GM21528 (cell line): ENCODE results near the gene USH1C.

Source experiments
- ATAC-seq: cut with Tn5 transposase; IDR thresholded peaks from one replicate; pipeline ENCODE4 v1.9.1; 2021; ENCODE audit warnings: mild to moderate bottlenecking, moderate library complexity; ENCODE audit not compliant: unreplicated experiment, low FRiP score

Gene USH1C

DNA sequence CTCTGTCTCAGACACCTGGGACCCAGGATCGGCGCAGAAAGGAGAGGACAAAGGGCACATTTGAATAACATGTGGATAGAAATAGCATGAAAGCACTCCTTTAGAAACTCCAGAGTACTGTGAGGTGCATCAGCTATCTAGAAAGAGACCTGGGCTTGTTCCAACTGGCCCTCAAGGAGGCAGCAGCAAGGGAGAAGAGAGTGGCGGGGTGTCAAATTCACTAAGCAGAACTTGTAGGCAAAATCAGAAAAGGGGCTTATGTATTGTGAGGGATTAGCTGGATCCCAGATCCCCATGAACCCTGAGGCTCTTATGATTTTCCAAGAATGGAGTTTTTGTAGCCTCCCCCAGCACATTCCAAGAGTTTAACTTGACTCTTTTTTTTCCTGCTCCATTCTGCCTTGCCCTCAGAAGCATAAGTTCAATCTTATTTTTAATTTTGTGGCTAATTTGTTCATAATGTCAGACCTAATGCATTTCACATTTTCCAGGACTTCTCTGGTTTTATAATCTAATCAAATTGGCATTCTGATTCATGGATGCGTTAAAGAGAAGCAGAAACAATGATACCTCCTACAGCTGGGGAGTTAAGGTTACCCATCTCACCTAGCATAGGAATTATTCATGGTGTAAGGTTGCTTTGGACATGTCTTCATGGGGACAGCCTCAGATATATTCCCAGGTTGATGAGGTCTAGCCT is 33.6 kb downstream of the USH1C start:
- no peak for ATAC-seq

DNA sequence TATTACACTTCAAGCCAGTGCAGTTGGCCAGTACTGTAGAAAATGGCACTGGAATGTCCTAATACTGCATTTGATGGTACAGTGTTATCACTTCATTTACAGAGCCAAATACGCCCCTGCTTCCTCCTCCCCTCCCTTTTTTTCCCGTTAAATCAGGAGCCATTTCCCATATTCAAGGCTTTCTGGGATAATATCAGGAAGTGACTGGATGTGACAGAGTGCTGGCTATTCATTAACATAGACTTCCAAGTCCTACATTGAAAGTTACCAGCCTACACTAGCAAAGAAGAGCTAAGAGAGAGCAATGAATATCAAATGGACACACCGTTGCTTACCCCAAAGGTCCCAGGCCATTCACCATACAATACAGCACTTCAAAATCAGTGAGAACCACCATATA is 35.4 kb downstream of the USH1C start:
- ATAC-seq: no peak

GRCh38 chr11:17508306-17508705 is 35.9 kb downstream of the USH1C start:
- no peak for ATAC-seq

GRCh38 chr11:17507773-17508172 is 36.4 kb downstream of the USH1C start:
- no peak for ATAC-seq

DNA sequence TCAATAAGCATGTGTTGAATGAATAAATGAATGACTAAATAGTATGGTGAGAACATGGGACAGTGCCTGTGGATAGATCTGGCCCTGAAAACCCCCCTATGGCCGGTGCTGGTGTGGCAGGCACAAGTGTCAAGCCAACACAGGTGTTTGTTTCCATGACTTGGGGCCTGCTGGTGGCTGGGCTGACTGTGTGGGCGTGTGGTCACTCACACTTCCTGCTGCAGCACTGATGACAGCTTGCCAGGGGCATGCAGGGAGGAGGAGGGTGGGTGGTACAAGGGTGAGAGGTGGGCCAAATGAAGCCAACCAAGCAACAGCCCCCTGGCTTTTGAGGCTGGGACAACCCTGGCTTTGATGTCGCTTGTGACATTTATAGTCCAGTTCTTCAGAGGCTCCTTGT is 37.3 kb downstream of the USH1C start:
- ATAC-seq: no peak

GRCh38 chr11:17506314-17506713 is 37.9 kb downstream of the USH1C start:
- no peak for ATAC-seq

DNA sequence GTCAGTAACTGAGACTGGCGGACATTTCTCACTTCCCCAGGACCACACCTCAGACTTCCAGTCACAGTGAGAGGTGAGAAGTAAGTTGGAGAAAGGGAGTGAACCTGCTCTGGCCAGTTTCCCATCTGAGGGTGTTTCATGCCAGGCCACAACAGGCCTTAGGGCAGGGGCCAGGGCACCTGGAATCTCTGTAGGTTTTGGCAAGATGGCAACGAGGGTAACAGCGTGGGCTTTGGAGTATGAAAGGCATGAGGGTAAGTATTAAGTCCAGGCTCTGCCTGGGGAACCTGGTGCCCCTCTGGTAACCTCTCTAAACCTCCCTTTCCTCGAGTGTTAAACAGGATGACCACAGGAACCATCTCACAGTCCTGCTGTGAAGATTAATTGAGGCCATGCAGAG is 39.1 kb downstream of the USH1C start:
- no peak for ATAC-seq

- ATAC-seq: peak; percentile 47
These were observed 39.7 kb downstream of the USH1C start for GRCh38 chr11:17504330-17505107.

DNA sequence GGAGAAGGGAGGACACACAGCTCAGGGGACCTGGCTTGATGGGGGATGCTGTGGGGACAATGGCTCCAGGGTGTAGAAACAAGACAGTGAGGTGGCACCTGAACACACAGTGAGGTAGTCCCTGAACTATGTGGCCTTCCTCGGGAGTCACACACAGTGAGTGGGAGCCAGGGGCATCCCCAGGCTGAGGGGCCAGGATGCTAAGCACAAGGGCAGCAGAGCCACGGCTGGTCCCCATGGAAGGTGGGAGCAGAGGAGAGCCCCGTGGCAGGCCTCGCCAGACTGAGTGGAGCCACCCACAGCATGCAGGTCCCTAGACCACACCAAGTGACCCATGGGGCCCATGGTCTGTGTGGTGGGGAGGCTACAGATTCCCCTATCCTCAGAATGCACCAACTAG is 41.6 kb downstream of the USH1C start:
- no peak for ATAC-seq

DNA sequence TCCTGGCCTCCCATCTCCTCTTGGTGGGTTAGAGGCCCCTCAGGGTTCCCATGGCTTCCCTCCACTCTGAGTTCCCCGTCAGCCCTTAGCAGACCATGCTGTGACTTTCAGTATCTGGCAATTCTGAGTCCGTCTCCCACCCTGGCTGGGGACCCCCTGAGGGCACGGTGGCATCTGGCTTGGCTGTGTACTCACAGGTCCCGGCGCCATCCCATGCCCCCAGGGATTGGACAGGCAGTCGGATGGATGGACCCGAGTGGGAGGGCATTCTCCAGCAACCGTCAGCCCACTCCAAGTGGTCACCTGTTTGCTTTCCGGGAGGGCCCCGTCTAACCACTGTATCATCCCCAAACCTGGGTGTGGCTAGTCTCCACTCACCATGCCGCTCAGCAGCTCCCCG is 43.5 kb downstream of the USH1C start:
- ATAC-seq: no peak

- no peak for ATAC-seq
These were observed 45.7 kb downstream of the USH1C start for GRCh38 chr11:17498475-17498874.

DNA sequence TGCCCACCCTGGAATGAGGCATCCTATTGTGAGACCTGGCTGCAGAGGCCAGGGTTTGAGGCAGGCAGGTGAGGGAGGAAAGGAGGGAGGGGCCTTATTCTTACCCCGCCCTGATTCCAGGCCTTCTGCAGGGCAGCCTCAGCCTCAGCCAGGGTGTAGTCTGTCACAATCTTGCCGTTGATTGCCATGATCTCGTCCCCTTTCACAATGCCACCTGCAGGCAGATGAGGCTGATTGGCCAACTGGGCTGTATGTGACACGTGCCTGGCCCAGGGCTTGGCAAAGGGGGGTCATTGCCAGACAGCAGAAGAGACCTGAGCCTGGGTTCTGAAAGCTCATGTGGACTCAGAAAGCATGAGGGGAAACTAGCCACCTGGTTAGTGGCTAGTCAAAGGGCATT is 46.2 kb downstream of the USH1C start:
- no peak for ATAC-seq

DNA sequence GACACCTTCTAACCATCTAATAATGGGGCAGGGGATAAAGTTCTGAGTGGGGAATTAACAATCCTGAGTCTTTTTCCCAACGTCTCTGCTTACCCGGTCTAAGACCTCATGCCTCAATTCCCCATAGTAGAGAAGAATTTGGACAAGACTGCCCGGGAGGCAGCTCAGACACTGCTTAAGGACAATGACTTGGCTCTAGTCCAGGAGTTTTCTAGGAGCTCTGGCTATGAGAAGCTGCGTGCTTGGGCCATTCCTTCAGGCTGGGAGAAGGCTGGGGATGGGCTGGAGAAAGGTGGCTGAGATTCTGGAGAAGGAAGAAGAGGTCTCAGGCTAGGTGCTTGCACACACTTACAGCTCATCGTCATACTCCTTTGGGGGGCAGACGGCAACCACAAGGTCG is 47.8 kb downstream of the USH1C start:
- ATAC-seq: no peak

- ATAC-seq: no peak
These were observed 50.2 kb downstream of the USH1C start for GRCh38 chr11:17494019-17494418.

- no peak for ATAC-seq
These were observed 53.3 kb downstream of the USH1C start for GRCh38 chr11:17490938-17491337.

DNA sequence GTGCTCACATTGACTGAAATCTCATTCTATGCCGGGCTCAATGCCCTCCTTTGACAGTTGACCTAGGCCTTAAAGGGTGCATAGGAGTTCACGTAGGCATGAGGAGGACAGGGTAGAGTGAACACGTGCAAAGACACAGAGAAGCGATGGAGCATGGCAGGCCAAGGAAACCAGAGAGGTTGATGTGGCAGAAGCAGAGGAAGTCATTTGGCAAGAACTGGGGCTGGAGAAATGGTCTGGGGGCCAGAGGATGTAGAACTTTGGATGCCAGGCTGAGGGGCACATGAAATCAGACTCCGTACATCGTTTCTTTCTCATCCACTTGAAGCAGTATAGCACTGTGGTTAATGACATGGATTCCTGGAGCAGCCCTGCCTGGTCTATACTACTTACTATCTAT is 54.0 kb downstream of the USH1C start:
- no peak for ATAC-seq

DNA sequence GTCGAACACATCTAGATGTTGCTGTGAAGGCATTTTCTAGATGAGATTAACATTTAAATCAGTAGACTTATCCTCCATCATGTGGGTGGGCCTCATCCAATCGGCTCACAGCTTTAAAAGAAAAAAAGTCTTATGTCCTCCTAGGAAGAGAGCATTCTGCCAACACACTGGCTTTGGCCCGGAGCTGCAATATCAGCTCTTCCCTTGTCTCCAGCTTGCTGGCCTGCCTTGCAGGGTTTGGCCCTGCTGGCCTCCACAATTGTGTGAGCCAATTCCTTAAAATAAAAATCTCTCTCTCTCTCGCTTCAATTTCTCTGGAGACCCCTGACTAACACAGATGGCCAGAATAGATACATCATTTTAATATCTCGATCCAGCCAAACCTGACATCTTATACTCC is 54.5 kb downstream of the USH1C start:
- no peak for ATAC-seq

GRCh38 chr11:17488563-17488962 is 55.7 kb downstream of the USH1C start:
- no peak for ATAC-seq

GRCh38 chr11:17486646-17487045 is 57.6 kb downstream of the USH1C start:
- ATAC-seq: no peak

DNA sequence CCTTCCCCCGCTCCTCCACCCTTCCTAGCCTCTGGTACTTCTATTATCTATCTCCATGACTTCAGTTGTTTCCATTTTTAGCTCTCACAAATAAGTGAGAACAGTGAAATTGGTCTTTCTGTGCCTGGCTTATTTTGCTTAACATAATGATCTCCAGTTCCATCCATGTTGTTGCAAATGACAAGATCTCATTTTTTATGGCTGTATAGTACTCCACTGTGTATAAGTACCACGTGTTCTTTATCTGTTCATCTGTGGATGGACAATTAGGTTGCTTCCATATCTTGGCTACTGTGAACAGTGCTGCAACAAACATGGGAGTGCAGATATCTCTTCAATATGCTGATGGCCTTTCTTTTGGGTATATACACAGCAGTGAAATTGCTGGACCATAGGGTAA is 60.7 kb downstream of the USH1C start:
- ATAC-seq: no peak

DNA sequence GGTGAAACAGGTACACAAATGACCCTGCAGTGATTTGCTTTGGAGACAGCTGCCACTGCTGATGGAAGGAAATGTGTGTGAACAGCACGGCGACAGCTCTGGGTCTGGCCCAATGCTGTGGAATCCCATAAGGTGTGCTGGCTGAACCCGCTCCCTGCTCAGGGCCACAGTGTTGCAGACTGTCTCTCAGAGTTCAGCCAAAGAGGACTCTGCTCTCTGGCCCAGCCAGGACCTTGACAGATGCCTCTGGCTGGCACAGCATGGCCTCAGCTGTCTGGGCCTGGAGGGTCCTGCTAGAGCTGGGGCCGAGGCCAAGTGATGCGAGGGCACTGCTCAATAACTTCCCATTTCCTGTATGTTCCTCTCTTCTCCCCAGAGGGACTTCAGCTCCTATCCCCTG is 62.3 kb downstream of the USH1C start:
- ATAC-seq: no peak
